Retina (tissue), 1 donor: ENCODE results near the gene MTMR3.

Source experiments
- DNase-seq: peaks from one replicate; pipeline ENCODE4 v3.0.0-alpha.2; 2016

MTMR3 gene

DNA sequence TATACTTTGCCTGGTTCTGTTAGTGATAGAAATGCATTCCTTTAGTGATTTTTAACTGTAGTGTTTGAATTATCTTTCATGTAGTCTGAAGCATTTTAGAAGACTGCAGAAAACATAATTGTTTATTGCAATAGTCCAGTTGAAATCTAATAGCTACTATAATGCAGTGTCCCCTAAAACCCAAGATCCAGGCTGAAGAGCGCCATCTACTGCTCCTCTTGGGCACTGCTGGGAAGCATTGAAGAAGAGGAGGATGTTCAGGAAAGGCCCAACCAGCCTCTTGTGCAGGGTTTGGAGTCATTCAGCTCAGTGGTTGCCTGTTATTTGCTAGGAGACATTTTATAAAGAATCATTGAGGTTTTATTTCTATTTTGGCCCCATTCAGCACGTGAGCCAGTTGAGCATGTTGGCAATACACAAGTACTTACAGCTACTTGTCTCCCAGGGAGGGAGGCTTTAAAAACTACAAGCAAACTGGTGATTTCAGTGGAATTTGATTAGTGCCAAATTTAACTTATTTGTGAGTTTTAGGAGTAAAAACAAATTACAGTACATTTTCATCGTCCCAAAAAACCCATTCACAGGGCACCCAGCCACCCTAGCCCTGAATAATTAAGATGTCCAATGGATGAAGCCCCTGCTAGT is 122.4 kb downstream of the MTMR3 start:
- DNase-seq = peak; percentile 83

DNA sequence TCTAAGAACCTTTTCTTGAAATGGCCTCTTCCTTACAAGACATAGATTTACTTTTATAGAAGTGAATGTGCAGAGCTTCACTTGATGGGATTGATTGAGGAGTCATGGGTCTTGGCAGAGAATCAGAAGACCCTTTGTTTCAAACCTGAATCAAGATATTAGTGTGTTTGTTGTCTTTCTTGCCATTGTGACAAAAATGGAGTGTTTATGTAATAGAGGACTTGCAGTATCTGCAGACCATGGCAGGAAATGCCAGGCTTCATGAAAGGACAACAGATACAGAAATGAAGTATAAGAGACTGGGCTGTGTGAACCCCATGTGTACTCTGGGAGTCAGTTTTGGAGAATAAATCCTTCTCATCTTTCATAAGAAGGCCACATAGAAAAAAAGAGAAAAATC is 124.4 kb downstream of the MTMR3 start:
- DNase-seq = no peak

DNA sequence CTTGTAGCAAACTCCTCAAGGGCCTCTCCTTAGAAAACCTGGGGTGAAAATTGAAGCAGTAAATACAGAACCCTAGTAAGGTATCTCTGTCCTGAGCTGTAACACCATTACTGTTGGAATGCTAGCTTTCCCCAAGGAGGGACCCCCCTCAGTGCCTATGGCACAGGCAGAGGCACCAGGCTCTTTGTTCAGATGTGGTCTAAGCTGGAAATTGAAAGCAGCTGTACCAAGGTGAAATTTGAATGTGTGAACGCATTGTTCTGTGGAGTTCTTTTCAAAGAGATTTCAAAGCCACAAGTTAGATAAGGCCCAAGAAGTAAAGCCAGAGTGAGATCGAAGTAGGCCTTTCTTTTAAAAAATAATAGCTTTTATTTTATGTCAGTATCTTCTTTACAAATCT is 125.4 kb downstream of the MTMR3 start:
- DNase-seq = no peak

DNA sequence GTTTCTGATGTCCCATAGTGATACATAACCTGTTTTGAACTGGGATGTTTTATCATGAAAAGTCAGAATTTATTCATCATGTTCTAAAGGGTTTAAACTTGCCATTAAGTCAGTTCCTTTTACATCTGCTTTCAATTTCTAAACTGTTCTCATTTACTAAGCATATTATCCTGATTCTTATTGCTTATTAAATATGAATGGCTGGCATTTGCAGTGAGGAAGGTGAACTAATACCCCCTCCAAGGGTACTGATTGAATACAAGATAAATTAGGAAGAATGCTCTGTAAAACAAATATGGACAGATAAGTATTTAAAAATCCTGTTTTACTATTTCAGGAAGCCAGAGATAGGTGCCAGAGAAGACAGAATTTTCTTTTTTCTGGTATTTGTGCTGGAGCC is 126.5 kb downstream of the MTMR3 start:
- no peak for DNase-seq

DNA sequence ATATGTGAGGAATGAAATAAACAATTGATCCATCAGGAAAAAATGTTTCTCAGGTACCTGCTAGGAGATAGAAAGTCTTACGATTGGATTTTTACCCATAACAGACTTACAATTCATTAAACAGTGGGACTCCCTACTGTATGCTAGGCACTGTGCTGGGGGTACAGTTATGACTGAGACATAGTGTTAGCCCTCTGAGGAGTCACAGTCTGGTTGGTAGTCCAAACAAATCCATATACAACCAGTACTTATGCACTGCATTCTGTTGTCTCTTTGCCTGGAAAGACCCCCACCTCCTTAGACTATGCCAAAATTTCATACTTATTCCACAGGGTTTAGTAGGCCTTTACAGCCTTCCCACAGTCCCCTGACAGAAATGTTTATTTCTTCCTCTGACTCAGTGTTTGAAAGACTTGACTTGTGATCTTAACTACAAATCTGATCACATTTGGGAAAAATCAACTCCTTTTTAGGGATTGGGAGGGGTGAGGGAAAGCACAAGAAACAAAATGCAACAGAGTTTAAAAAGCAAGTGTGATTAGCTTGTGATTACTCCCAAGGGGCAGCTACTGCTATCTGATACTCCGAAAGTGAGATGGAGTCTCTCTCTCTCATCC is 127.9 kb downstream of the MTMR3 start:
- DNase-seq = no peak

DNA sequence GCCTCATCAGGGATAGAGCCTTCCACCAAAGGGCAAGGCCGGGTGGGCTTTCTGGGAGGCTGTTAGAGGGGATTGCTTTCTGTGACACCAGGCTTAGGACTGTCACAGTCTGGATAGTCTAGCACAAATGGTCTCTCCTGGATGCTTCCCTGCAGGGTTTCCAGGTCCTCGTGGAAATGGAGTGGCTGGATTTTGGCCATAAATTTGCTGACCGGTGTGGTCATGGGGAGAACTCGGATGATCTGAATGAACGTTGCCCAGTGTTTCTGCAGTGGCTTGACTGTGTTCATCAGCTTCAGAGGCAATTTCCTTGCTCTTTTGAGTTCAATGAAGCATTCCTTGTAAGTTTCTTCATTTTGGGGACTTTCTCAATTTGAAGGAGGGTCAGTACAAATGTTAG is 130.2 kb downstream of the MTMR3 start:
- no peak for DNase-seq

DNA sequence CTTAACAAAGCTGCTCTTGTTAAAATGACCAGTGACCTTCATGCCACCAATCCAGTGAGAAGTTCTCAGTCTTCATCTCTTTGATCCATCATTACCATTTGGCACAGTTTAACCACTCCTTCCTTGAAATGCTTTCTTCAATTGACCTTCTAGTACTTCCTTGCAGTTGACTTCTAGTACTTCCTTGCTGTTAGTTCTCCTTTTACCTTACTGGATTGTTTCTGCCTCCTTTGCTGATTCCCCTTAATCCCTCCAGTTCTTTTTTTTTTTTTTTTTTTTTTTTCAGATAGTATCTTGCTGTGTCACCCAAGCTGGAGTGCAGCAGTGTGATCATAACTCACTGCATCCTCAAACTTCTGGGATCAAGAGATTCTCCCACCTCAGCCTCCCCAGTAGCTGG is 131.3 kb downstream of the MTMR3 start:
- no peak for DNase-seq

DNA sequence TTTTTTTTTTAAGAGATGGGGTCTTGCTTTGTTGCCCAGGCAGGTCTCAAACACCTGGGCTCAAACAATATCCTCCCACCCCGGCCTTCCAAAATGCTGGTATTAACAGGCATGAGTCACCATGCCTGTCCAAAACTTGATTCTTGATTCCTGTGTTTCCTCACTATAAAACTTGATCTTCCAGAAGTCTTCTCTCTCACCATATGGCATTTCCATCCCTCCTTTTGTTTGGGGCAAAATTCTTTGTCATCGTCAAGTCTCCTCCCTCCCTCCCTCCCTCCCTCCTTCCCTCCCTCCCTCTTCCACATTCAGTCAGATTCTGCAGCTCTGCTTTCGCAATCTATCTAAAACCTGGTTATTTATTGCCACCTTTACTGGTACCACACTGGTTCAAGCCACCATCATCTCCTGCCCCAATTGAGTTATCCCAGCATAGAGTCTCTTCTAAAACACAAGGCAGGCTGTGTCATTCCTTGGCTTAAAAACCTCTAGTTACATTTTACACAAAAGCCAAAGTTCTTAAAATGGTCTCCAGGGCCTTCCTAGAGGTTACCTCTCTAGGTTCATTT is 132.3 kb downstream of the MTMR3 start:
- DNase-seq = no peak

DNA sequence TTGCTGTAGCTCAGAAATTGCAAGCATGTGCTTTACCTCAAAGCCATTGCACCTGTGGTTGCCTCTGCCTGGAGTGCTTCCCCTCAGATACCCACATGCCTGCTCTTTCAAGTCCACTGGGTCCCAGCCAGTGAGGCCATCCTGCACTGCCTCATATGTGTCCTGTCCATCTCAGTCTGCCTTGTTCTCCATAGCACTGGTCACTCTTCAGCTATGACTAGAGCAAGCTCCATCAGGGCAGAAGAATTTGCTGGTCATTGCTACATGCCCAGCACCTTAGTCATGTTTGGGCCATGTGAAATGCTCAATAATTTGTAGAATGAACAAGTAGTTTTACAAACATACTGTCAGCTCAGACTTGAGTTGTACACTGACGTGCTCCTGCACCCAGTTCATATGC is 132.9 kb downstream of the MTMR3 start:
- no peak for DNase-seq

DNA sequence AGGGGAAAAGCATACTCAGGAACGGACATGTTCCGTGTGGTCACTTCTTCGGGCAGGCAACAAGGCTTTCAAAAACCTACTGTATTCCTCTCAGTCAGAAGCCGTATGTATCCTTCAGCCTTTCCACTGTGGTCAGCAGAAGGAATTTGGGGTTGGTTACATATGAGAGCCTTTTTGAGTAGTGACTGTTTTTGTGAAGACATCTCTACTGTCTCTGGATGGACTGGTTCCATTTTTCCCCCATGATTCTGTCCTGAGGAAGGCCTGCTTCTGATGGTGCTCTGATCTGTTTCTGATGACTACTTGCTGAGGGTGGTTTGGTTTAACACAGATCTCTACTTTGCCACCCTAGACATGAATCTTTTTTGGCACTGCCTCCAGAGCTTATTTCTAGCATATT is 133.6 kb downstream of the MTMR3 start:
- DNase-seq = no peak

DNA sequence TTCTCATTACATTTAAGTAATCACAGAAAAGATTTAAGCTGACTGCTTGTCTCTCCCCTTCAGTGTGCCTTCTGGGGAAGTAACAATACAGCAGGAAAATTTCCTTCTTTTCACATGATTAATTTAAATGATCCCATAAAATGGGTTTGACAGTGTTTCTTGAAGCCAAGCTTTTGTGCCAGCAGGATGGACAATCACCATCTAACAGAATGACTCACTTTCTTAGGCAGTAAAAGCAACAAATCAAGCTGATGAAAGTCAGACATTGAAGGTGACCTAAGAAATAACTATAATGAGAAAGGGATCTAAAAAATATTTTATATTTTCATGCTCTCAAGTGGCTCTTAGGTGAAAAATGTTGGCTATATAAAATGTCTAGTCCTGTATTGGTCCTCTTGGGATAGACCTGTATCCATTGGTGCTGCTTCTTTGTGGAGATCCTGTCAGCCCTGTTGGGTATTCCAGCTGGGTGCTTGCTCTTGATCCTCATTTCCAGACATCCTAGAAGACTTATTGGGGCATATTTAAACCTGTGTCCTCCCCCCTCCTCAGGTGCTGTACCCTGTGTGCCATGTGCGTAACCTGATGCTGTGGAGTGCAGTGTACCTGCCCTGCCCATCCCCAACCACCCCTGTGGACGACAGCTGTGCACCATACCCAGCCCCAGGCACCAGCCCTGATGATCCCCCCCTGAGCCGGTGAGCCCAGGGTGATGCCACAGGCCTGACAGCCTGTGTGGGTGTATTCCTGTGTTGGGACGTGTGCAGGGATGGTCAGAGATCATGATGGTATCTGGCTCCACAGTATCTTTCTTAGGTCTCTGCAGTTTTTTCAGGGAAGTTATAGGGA is 134.6 kb downstream of the MTMR3 start:
- no peak for DNase-seq

DNA sequence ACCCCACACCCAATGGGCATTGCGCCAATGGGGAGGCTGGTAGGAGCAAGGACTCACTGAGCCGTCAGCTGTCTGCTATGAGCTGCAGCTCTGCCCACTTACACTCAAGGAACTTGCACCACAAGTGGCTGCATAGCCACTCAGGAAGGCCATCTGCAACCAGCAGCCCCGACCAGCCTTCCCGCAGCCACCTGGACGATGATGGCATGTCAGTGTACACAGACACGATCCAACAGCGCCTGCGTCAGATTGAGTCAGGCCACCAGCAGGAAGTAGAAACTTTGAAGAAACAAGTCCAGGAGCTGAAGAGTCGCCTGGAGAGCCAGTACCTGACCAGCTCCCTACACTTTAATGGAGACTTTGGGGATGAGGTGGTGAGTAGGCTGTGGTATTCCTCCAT is 137.5 kb downstream of the MTMR3 start:
- no peak for DNase-seq

DNA sequence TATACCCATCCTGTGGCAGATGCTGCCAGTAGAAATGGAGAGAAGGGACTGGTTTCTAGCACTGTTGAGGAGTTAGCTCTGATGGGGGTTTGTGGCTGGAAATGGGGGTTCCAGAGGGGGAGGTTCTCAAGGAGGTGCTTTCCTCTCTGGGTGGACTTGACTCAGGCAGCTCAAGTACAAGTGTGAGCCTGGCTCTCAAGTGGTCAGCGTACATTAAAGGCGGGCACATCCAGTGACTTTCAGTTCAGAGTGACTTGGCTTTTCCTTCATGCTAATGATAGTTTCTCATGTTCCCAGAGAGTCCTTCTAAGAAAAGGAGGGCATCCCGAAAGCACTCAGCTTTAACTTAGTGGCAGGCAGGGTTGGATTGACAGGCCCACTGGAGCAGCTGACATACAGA is 138.4 kb downstream of the MTMR3 start:
- no peak for DNase-seq

DNA sequence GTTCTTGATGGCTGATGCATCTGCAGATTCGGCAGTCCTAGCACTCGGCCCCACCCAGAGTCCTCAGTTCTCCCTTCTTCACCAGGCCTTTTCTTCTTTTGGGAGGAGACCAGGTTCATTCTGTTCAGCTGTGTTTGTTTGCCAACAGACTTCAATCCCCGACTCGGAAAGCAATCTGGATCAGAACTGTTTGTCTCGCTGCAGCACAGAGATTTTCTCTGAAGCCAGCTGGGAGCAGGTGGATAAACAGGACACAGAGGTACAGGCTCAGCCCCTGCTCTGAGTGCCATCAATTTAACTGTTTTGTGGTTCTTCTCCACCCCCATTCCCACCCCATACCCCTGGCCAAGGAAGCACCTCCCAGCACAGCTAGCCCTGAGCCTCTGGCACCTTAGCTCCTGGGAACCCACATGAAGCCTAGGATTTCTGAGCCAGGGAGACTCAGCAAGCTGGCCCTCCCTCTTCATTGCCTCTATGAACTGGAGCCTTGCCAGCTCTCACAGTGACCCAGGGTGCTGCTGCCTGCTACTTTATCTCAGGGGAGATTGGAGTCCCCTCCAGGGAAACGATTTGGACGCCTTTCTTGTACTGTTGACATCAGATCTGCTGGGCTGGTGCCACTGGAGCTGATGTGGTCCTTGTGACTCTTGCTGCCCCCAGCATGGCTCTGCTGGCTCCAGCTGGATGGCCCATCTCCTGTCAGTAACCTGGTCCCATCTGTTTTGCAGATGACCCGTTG is 139.1 kb downstream of the MTMR3 start:
- DNase-seq = no peak

DNA sequence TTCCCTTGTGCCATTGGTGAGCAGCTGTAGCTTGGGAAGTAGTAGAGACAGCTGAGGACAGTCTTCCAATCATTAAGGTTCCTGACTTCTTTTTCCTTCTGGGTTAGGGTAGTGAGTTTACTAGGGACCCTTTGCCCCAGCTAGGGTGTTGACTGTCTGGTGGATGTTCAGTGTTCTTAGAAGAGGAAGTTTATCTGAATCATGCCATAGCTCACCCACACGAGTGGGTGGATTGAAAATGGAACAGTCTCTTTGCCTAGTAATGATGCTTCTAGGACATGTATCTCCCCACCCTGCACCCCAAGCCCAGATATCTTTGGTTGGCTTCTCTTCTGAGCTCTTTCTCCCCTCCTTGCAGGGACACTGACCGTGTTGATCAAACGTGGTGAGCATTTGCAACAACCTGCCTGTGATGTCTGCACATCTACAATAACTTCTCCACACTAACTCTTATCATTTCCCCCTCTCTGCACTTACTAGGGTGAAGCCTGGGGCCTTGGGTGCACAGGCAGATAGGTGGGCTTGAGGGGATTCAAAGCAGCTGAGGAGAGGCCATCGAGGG is 140.2 kb downstream of the MTMR3 start:
- no peak for DNase-seq

DNA sequence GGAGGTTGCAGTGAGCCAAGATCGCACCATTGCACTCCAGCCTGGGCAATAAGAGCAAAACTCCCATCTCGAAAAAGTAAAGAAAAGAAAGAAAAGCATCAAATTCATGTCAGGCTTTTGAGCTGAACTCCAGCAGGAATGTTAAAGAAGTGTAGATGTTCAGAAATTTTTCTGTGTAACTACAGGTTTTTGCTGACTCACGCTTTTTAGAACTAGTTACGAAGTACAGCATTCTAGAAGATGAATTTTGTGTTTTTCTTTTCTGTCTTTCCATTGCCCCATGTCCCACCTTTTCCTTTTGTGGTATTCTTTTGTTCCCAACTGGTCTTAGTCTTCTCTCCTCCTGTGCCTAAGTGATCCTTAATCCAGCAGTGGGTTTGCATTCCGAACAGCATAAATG is 141.3 kb downstream of the MTMR3 start:
- DNase-seq = no peak

DNA sequence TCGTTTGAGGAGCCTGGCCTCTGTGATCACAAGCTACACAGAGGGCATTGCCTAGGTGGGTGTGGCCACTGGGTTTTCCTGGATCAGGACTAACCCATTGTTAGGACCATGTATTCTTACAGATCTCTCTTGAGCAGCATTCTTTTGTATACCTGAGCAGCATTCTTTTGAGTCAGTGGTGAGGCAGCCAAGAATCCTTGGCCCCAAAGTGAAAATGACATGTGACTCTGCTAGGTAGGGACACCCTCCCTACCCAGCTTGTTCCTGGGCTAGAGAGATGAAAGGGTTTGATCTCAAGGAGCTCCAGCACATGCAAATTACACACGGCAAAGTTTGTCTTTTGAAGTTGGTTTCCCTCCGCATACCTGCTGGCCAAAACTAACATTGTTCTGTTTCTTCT is 142.2 kb downstream of the MTMR3 start:
- no peak for DNase-seq

DNA sequence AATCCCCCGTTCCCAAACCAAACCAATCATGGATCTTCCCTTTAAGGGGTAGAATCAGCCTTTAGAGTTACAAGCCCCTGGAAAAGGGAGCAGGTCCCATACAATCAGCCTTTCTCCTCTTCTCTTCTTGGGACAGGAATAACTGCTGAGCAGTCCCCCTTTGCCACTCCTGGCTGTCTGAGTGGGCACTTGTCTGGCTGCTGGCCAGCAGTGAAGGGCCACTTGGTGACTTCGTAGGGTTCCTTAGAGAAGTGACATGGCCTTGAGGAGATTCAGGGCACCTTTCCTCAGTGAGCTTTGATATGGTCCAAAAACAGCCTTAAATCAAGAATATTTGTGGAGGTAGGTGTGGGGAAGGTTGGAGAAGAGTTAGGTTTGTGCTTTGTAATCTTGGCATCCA is 143.8 kb downstream of the MTMR3 start:
- no peak for DNase-seq

DNA sequence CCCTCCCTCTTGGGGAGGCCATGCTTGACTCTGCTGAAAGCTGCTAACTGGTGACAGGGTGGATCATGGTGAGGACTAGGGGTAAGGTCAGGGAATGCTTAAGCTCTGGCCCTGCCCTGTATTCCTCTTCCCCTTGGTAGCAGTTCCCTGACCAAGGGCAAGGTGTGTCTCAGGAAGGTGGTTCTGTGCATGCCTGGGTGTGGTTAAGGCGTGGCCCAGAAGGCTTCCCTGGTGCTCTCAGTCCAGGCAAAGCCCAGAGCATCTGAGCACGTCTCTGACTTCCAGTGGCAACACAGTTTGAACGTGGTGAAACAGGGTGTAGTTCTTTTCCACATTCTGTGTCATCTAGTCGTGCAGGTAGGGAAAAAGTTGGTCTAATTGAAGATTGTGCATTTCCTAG is 144.2 kb downstream of the MTMR3 start:
- DNase-seq = no peak

DNA sequence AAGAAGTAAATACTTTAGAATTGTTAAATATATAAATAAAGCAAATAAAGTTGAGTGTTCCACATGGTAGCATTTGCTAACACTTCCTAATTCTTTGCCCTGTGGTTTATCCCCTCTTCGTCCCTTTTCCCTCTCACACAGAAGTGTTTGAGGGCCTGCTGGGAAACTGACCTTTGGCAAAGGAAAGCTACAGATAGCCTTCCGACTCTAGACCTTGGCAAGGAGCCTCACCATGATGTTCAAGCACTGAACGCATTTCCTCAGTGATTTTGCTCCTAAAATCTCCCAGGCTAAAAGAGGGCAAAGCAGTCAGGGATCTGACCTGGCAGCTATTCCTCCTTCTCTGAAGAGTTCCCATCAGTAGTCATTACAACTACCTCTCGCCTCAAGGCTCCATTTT is 144.8 kb downstream of the MTMR3 start:
- DNase-seq = no peak

DNA sequence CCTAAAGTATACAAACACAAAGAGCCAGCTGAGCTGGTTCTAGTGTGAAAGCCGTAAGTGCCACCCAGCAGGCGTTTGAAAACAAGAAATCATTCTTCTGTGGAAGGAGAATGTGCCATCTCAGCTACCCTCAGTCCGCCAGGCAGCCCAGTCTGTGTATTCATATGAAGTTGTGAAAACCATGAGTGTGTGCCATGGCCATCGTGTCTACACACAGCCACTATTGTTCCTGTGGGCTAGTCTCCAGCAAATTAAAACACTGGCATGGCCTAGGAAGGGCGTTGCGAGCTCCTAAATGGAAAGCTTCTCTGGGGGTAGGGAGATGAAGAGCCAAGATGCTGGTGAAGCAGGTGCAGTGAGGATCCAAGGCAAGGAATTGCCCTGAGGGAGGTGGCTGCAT is 145.8 kb downstream of the MTMR3 start:
- DNase-seq = no peak

DNA sequence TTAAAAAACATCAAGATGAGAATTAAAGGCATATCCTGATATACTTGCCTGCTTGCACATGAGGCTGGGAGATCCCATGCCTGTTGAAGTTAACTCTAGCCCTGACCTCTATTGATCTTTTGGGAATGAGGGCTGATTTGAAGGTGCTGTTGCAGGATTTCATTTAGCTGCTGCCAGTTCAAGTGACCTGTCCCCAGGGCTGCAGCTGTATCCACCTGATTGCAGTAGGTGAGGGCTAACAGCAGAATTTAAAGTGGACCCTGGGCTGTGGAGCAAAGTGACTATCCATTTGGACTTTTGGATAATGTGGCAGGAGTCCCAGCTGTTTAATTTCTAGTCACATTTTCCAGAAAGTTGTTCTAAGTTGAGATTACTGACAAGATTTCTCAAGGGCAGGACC is 146.5 kb downstream of the MTMR3 start:
- DNase-seq = no peak

DNA sequence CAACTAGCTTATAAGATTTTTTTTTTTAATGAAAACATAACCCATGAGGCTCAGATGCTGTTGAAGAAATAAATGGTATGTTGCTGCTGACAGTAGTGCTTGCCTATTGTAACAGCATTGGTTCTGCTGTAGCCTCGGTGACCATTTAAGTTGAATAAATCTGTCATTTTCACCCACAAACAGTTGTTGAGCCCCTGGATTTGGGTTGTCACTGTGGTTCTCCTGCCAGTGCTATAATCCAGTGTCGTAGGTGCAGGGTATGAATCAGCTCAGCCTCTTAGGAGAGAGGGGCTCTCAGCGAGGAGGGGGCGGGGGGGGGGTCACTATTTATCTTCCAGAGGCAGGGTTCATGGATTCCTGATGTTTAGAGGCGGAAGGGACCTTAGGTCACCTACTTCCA is 147.4 kb downstream of the MTMR3 start:
- DNase-seq = no peak
